ENCODE results near the gene GDPD5.

The GDPD5 gene

GRCh38 chr11:75561426-75562047, 35.8 kb upstream of the GDPD5 start:
- H3K4me3 ChIP-seq (ENCODE audit: low read length): peak overlapping the region; percentile 68
- DNase-seq (ENCODE audit: low read depth, low spot score): no peak

DNA sequence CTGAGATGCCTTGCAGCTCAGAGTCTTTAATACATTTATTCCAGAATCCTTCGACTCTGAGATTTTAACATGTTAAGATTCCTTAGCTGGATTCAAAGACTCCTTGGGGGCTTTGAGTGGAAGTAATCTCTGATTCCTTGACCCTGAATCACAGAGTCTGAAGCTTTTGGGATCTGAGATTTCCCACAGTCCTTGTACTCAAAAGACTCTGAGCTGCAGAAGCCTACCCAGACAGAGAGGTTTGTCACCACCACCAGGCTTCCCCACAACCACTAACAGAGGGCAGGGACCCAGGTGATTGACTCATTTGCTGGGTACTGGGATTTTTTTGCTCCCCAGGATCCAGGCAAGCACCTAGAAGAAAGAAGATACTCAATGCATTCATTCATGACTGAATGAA, 34.9 kb upstream of the GDPD5 start:
- no peak overlapping the region for H3K4me3 ChIP-seq (ENCODE audit: low read length)
- no peak for DNase-seq (ENCODE audit: low read depth, low spot score)

- no peak for DNase-seq (ENCODE audit: low read depth, low spot score)
- no peak overlapping the region for H3K4me3 ChIP-seq (ENCODE audit: low read length)
Measured at GRCh38 chr11:75558939-75559843, 33.5 kb upstream of the GDPD5 start.

DNA sequence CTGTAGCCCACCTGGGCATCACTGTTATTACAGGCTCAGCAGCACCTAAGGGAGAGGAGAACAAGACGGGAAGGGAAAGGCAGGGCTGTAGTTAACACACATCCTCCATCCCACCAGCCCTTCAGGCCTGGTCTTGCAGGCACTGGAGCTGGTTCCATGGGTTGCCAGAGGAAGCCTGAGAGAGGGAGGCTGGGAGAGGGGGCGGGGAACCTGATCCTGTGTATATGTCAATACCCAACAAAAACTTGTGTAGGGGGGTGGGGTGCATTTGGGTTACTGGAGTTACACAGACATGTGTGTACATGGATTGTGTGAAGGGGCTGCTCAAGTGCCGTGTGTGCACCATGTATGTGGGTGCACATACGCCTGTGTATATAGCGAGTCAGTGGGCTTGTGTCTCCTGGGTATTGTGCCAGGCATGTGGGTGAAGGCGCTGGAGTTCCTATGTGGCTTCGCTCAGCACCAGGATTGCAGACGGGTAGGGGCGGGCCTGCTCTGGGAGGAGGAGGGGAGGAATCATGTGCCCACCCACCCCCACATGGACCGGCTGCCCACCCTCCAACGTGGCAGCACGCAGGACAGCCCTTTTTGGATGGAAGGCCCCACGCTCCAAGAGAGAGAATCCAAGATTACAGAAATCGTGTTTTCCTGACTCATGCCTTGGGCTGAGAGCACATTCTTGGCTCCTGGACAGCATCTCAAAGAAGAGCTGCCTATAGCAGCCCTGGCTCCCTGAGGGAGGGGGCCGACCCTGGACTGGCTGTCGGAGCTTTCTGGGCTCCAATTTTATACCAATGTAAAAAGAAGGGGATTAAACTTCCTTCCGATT, 32.1 kb upstream of the GDPD5 start:
- no peak for DNase-seq (ENCODE audit: low read depth, low spot score)
- no peak overlapping the region for H3K4me3 ChIP-seq (ENCODE audit: low read length)

DNA sequence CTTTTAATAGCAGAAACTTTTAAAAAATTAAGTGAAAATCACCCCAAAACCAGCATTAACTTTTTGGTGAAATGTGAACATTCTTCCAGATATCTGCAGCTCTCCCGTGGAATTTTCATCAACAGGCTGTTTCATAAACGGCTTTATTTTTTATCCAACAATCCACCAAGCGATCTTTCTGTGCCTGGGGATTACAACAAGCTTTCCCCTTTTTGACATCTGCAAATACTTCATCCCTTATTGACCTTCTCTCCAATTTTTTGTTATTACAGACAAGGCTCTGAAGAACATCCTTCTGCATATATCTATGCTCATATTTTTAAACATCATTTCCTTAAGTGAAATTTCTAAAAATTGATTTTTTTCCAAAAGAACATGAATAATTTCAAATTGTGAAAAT, 30.5 kb upstream of the GDPD5 start:
- H3K4me3 ChIP-seq (ENCODE audit: low read length): no peak overlapping the region
- DNase-seq (ENCODE audit: low read depth, low spot score): no peak

DNA sequence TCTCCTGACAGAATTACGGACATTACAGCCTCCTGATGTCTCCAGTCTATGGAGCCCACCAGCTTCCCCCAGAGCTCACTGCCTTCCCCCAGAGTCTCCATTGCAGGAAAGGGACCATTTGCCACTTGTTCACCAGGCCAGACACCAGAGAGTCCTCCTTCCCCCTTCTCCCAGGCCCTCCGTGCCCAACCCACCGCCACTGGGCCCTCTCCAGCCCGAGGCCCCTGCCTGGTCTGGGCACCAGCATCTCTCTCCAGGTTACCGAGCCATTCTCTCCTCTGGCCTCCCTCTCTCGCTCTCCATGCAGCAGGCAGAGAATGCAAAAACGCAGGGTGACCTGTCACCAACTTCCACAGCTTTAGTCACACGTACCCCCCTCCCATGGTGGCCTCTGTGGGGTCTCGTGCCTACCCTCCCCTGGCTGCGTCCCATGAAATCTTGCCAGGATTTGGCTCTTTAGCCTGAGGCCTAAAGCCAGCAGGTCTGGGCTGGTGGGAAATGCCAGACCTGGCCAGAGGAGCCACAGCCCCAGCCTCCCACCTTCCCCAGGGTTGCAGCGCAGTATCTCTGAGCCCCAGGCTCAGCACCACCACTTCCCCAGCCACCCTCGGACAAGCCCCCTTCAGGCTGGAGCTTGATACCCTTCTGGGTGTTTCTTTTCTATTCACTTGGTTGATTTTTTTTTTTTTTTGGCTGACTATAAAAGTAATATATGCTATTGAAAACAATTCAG, 29.5 kb upstream of the GDPD5 start:
- no peak overlapping the region for H3K4me3 ChIP-seq (ENCODE audit: low read length)
- DNase-seq (ENCODE audit: low read depth, low spot score): no peak

GRCh38 chr11:75554258-75555022, 28.7 kb upstream of the GDPD5 start:
- no peak for DNase-seq (ENCODE audit: low read depth, low spot score)
- H3K4me3 ChIP-seq (ENCODE audit: low read length): no peak overlapping the region

DNA sequence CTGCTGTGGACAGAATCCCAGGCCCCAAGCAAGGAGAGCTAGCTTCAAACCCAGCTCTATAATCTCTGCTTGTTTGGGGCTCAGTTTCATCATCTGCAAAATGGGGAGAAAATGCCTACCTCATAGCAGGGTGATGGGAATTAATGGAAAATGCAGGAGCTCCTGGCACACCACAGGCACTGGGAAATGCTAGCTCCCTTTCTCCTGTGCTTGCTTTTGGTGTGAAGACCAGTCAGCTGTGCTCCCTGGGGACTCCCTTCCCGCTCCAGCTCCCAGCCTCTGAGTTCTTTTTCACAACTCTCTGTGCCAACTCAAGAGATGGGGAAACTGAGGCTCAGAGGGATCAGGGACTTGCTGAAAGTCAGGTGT, 28.1 kb upstream of the GDPD5 start:
- no peak for DNase-seq (ENCODE audit: low read depth, low spot score)
- no peak overlapping the region for H3K4me3 ChIP-seq (ENCODE audit: low read length)

DNA sequence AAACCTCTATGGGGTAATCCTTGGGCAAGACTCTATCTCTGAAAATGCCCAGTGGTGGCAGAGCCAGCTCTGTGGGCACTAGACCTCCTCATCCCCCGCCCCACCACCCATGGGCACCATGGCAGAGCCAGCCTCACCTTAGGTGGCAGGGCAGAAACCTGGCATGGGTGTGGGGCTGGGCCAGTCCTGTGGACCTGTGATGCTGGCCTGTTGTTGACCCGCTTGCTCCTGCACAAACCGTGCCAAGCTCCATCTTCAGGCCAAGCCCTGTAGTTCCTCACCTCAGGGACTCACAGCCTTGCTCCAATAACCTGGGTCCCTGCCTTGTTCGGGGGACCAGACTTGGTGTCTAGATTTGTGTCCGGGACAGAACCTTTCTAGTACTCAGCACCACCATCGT, 27.4 kb upstream of the GDPD5 start:
- no peak overlapping the region for H3K4me3 ChIP-seq (ENCODE audit: low read length)
- DNase-seq (ENCODE audit: low read depth, low spot score): no peak

DNA sequence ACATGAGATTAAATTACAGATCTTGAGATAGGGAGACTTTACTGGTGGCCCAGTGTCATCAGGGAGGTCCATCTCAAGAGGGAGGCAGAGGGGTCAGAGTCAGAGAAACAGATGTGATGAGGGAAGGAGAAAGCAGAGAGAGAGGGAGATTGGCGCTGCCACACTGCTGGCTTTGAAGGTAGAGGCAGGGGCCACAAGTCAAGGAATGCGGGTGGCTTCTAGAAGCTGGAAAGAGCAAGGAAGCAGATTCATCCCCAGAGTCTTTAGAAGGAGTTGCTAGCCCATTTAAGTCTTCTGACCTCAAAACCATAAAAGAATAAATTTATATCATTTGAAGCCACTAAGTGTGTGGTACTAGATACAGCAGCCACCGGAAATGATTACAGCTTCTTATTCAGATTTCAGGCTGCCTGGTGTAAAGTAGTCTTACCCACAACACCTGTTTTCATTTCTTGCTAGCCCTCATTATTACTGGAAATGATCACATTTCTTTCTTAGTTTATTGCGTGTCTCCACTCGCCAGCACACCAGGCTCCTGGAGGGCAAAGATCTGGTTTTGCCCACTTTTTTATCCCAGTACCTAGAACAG, 23.7 kb upstream of the GDPD5 start:
- no peak overlapping the region for H3K4me3 ChIP-seq (ENCODE audit: low read length)

DNA sequence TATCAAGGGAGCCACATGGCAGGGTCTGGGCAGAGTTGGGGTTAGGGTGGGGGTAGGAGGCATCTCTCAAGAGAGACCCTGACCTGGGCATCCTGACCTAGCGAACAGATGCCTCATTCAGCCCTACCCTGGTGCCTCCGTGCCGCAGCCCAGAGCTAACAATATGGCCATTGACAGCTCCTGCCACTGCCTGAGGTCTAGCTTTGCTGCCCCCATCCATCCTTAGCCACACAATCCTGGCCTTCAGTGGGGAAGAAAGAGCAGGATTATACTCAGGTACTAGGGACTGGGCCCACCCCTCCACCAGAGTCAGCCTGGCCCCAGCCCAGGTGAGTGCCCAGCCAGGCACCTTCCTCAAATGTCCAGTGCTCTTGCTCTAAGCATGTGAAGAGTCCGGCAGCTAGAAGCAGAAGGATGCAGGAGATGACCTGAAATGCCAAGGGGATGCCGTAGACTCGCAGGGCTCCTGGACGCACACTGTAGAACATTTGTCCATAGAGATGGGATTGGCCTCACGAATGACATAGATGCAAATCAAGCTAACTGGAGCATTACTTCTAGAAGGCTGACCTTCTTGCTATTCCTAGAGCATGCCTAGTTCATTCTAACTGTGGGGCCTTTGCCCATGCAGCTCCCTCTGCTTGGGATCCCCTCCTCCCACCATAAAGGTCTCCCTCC, 23.0 kb upstream of the GDPD5 start:
- DNase-seq (ENCODE audit: low read depth, low spot score): no peak
- no peak overlapping the region for H3K4me3 ChIP-seq (ENCODE audit: low read length)

More for the DNA sequence above, 23.7 kb upstream of the GDPD5 start:
- peak; percentile 80 for DNase-seq (ENCODE audit: low read depth, low spot score)

DNA sequence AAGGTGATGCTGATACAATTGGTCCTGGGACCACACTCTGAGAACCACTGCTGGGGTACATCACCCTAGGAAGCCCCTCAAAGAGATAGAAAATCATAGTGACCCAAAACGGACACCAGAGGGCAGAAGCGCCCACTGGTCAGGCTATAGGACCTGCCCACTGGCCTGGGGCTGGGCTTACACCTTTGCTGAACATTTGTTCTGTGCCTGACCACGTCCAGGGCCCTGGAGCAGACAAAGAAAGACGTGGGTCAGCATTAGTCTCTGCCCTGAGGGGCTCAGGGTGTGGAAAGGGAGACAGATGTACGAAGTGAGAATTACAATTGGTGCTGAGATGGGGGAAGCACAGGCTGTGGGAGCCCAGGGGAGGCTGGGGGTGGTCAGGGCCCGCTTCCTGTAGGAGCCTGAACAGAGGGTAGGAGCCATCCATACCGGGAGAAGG, 21.9 kb upstream of the GDPD5 start:
- no peak for DNase-seq (ENCODE audit: low read depth, low spot score)
- H3K4me3 ChIP-seq (ENCODE audit: low read length): no peak overlapping the region

DNA sequence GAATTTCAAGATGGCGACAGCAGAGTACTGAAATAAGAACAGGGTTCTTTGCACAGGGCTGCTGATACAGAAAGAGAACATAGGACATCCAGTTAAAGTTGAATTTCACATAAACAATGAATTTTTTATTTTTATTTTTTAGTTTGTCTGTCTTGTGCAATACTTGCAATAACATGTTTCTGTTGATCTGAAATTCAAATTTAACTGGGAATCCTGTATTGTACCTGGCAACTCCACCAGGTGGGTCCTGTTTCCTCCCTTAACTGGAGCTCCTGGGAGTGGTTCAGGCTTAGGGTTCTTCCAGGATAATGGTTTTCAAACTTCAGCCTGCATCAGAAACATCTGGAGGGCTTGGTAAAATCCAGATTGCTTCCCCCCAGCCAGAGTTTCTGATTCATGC, 21.4 kb upstream of the GDPD5 start:
- DNase-seq (ENCODE audit: low read depth, low spot score): no peak
- no peak overlapping the region for H3K4me3 ChIP-seq (ENCODE audit: low read length)

DNA sequence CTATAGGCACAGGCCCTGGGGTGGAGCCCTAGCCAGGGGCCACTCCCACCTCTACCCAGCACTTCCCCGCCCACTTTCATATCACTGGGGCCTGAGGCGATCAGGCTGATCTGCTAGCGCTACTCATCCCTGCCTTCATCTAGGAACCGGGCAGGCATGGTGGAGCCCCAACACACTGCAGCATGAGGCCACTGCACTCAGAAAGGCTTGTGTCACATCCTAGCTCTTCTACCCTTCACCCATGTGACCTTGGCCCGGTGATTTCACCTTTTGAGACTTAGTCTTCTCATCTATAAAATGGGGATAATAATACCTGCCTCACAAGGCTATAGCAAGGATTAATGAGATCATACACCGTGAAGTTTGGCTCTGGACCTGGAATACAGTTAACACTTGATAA, 18.1 kb upstream of the GDPD5 start:
- H3K4me3 ChIP-seq (ENCODE audit: low read length): no peak overlapping the region
- no peak for DNase-seq (ENCODE audit: low read depth, low spot score)

DNA sequence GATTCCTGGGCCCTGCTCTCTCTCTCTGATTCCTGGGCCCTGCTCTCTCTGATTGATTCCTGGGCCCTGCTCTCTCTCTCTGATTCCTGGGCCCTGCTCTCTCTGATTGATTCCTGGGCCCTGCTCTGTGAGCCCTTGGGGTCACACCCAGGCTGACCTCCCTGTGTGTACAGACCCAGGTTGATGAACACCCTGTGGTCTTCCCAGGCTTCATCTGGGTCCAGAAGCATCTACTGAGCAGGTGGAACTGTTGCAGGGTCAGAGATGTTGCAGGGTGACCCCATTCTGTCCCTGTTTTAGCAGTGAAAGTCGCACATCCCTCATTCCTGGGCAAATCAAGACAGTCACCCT, 16.3 kb upstream of the GDPD5 start:
- H3K4me3 ChIP-seq (ENCODE audit: low read length): no peak overlapping the region
- no peak for DNase-seq (ENCODE audit: low read depth, low spot score)

DNA sequence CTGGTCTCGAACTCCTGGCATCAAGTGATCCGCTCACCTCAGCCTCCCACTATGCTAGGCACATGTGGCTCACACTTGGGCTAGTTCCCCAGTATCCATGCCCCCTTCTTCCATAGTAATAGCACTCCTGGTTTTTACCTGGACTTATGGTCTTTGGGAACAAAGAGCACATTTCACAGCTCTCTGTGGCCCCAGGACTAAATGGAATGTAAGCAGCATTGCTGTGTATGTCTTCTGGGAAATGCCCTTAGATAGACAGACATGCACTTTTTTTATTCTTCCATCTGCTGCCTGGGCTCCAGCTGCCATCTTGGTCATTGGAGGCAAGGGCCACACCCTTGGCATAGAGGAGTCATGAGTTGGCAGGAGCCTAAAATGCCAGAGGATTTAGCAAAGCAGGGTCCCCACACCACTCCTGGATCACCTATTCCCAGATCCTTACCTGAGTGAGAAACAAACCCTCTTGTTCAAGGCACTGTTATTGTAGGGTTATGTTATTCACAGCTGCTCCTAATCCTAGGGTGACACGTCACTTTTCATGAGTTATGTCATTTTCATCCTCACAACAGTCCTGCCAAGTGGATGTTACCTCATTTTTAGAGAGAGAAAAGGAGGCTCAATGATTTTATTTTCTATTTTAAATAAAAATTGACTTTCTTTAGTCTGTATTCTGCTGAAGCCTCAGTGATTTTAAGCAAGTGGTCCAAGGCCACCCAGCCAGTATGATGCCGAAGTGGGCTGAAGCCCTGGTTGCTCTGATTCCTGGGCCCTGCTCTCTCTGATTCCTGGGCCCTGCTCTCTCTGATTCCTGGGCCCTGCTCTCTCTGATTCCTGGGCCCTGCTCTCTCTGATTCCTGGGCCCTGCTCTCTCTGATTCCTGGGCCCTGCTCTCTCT, 15.7 kb upstream of the GDPD5 start:
- no peak for DNase-seq (ENCODE audit: low read depth, low spot score)
- no peak overlapping the region for H3K4me3 ChIP-seq (ENCODE audit: low read length)

Data from Jurkat, Clone E6-1 (cell line).